CD4-positive, alpha-beta T cell treated with Interleukin-15 for 4 hours (primary cell): ENCODE results near the gene GCLM.

ENCODE experiments used
- DNase-seq: peaks from one replicate; pipeline ENCODE4 v3.0.0-alpha.2; 2020; ENCODE audit warnings: low spot score

GCLM gene

DNA sequence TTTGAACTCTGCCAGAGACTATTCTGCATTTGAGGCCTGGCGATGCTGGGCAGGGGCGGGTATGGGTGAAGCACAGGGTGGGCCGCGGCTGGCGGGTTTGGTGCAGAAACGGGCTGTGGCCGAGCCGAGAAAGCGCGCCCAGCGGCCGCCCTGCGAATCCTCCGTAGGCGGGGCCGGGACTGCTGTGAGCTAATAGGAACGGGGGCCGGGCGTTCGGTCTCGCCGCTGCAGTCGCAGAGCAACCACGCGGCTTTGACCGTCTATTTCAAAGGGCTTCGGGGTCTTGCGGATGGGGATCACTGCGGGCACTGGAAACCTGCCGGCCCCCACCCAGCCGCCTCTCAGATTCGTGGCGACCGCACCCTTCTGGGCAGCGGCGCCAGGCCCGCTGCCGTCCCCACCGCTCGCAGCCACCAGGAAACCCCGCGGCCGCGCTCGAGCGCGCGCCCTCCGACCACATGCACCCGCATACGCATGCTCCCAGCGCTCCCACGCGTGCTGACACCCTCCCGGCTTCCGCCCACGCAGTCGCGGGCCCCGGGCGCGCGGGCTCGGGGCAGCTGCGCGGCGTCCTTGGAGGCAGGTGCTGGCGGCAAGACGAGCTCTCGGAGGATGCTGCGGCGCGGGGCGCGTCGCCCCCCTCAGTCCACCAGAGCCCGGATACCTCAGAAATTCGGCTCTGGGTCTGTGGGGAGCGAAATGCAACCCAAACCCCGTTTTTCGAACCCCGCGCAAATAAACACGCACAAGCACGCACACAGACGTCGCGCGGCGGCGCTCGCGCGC, 62.8 kb downstream of the GCLM start:
- peak; percentile 82 for DNase-seq

DNA sequence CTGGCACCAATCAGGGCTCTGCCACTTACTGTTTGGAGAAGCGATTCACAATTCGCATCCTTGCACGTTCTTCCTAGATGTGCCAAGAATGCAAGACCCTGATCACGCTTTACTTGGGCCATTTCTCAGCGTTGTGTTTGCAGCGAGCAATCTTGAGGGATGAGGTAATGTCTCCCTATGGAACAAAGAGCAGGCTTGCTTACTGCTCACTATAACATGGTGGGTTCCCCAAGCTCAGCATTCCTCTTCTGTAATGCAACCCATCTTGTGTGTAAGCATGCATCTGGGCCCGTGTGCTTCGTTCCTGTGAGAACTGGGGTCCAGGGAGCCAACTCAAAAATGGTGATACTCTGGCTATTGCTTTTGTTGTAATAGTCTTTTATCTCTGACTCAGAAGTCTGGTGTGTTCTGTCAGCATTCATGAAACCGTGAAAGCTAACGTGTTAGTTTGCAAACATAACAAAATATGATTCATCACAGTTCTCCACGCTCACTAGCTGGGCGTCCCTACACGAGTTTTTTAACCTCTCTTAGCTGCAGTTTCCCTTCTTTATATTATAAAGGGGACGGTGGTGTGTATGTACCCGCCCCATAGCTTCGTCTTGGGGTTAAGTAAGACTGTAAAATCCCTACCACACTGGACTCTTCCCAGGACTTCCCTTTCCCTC, 63.6 kb downstream of the GCLM start:
- DNase-seq, result peak; percentile 73

DNA sequence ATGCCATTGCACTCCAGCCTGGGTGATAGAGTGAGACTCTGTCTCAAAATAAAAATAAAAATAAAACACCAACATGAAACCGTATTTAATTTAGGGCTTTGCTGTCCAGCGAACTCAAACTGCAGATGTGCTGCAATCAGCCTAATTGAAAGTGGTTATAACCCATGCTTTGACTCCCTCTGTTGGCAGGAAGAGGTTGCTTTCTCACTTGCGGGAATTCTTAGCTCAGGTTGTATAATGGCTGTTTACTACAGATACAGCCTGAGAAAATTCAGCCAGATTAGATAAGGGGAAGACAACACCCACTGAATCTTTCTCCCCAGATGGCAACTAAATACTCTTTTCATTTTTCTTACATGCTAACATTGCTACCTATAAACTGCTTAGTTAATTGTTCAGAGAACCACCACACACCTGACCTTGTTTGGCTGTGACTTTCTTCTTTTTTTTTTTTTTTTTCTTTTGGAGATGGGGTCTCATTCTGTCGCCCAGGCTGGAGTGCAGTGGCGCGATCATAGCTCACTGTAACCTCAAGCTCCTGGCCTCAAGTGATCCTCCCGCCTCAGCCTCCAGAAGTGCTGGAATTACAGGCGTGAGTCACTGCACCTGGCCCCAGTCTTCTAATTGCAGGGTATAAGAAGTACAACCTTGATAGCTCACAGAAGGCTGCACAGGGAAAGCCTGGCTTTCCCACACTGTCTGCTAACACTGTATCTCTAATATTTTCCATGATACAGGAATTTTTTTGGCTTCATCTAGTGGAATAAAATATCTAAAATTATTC, 64.8 kb downstream of the GCLM start:
- DNase-seq, result peak; percentile 72

DNA sequence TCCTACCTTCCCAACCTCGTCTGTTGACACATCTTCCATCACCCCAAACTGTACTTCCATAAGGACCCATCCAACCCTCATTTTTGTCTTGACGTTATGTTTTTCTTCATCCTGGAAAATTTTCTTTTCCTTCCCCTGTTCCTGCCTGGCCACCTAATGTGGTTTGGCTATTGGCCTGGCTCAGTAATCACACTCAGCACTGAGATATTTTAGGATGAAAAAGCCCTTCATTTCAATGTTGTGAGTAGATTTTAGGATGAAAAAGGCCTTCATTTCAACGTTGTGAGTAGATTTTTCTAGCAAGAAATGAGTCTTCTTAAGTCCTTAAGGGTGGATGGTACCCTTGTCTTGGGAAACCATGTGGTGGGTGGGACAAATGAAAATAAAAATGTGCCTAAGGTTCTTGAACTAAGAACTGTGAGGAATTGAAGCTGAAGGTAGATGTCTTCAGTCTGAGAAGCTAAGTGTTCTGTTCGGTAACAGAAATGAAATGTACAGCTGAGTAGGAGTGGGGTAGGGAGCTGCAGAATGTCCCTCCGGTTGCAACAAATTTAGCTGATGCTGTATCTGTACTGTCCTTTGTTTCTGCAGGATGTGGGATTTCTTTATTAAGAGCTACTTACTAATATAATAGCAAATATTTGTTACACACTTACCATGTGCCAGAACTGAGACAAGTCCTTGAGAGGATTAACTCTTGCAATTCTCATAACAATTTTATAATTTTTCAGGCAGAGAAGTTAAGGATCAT, 66.3 kb downstream of the GCLM start:
- no peak for DNase-seq

DNA sequence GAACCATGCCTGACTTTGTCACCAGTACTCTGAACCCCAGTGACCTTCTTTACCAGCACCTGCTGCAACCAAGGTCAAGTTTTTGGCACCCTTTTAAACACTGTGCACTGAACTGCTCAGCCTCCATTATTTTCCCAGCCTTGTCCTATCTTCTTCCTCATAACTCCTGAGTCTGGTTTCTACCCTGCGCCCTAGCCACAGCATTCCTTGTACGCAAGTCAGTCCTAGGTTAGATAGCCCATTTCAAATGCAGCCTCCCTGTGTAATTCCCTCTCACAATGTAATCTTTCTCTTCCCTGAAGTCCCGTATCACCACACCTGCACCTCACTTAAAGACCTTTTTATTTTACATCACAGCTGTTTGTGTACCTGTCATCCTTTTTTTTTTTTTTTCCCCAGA, 67.5 kb downstream of the GCLM start:
- no peak for DNase-seq

DNA sequence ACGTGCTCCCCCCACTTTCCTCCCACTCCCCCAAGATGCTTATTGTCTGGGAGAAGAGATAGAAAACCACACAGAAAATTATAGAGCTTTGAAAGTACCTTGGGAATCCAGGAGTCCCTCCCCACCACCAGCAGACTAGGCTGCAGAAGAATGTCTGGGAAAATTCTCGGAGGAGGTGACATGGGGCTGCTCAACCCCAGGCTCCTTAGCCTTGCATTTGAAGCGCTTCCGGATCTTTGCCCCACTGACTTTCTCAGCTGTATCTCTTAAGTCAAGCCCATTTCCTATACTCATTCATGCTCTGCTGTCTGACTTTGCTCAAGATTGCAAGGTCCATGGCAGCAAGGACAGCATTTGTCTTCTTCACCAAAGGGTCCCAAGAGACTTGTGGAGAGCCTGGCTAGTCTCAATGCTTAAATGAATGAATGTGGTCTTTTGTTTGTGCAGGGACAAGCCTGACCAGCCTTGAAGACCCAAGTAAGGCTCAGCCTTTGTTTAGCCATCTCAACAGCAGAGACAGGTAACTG, 68.2 kb downstream of the GCLM start:
- no peak for DNase-seq

DNA sequence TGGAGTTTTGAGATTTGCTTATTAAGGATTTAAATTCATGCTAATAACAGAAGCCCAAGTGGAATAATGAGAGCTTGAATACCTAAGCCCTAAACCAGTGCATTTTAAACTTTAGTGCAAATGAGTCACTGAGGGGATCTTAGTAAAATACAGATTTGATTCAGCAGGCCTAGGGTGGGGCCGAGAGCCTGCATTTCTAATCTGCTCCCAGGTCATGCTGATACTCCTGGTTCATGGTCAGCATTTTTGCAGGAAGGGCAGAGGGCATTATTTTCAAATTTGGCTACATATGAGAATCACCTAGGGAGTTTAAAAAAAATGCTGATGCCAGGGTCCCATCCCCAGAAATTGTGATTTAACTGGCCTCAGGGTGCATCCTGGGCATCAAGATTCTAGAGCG, 69.5 kb downstream of the GCLM start:
- DNase-seq, result no peak

DNA sequence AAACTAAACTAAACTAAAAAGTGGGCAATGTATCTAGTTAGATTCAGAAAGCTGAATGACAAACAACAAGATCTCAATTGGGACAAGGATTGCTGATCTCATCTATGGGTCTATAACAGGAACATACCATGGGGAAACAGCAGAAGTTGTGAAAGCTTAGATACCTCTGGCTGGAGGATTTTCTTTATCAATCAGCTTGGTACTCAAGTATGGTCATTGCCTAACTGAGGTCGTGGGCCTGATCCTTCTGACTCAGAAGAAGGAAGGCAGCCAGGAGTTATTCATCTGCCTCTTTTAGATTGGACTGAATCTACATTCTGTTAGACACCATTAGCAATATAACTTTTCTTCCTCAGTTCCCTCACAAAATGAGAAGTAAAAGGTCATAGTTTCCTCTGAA, 69.9 kb downstream of the GCLM start:
- DNase-seq, result no peak

DNA sequence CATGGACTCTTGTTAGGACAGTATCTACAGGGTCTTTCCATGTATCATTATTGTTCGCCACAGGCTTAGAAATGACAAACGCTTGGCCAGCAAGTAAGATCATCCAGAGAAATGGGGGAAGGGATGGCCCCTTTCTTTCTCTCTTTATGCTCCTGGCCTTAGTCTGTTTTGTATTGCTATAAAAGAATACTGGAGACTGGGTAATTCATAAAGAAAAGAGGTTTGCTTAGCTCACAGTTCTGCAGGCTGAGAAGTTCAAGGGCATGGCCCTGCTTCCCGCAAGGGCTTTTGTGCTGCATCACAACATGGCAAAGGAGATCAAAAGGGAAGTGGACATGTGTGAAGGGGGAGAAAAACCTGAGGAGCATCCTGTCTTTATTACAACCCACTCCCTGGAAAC, 71.3 kb downstream of the GCLM start:
- DNase-seq, result no peak
